SU-DHL-6 (cell line): ENCODE data around the gene PROX2.

Source experiments
- EZH2phosphoT487 ChIP-seq: fragments of 200-600 bp; sonication (generic), shearing (Covaris generic); conservative IDR thresholded peaks from 2 replicates; pipeline ENCODE4 v1.6.1; 2018; ENCODE audit warnings: mild to moderate bottlenecking, antibody characterized with exemption, low read length, moderate library complexity, mixed read lengths
- TF ChIP-seq, protein P1 (sequence below): fragments of 200-600 bp; sonication (generic); IDR thresholded peaks from one replicate; pipeline ENCODE4 v1.5.1; 2017; ENCODE audit warnings: antibody characterized with exemption, mild to moderate bottlenecking, low read length, moderate library complexity; ENCODE audit not compliant: insufficient read depth, poor library complexity, severe bottlenecking

DNA sequence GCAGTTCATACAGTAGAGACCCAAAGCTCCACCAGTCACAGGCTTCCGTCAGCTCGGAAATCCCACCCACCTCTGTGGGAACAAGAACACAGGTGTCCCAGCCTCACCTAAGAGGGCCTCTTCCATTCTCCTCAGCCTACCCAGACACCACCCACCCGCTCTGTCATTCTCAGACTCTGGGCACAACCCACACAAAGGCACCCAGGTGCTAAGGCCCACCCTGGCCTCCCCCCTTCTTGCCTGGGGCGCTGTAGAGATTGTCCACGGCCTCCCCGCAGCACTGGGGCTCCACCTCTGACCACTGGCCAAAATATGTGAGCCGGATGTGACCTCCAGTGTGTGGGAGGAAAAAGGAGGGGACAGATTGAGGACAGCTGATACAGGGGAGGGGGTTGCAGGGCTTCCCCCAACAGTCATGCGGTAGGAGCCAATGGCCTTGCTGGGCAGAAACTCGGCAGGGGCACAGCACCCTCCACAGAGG, 33.0 kb upstream of the PROX2 start:
- no peak for TF ChIP-seq EZH2phosphoT487
- TF ChIP-seq, protein P1, sequence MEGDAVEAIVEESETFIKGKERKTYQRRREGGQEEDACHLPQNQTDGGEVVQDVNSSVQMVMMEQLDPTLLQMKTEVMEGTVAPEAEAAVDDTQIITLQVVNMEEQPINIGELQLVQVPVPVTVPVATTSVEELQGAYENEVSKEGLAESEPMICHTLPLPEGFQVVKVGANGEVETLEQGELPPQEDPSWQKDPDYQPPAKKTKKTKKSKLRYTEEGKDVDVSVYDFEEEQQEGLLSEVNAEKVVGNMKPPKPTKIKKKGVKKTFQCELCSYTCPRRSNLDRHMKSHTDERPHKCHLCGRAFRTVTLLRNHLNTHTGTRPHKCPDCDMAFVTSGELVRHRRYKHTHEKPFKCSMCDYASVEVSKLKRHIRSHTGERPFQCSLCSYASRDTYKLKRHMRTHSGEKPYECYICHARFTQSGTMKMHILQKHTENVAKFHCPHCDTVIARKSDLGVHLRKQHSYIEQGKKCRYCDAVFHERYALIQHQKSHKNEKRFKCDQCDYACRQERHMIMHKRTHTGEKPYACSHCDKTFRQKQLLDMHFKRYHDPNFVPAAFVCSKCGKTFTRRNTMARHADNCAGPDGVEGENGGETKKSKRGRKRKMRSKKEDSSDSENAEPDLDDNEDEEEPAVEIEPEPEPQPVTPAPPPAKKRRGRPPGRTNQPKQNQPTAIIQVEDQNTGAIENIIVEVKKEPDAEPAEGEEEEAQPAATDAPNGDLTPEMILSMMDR, result no peak
